NT2/D1 (cell line): ENCODE measurements around the gene CTPS2.
"Not testable (repeated sequence)": the region's sequence is repeated elsewhere in the genome, so short reads cannot be mapped to it uniquely, and the experiment has no call there.

Experiments
- DNase-seq: peaks from one replicate; pipeline ENCODE4 v3.0.0-alpha.2; 2011; ENCODE audit warnings: low read depth, low spot score
- H3K27me3 ChIP-seq: 2 replicates; pipeline ENCODE4 v1.6.0; 2011; ENCODE audit warnings: mild to moderate bottlenecking; ENCODE audit not compliant: insufficient read length, insufficient read depth
- H3K36me3 ChIP-seq: 2 replicates; pipeline ENCODE4 v1.6.1; 2011; ENCODE audit warnings: mild to moderate bottlenecking, low read length, mixed read lengths; ENCODE audit not compliant: insufficient read depth, insufficient read length
- H3K4me1 ChIP-seq: 2 replicates; pipeline ENCODE4 v1.5.1; 2011; ENCODE audit not compliant: insufficient read depth, insufficient read length
- H3K4me3 ChIP-seq: 2 replicates; pipeline ENCODE4 v1.5.1; 2011; ENCODE audit warnings: low read depth; ENCODE audit not compliant: insufficient read length
- H3K9ac ChIP-seq: 2 replicates; pipeline ENCODE4 v1.6.0; 2011; ENCODE audit warnings: low read depth; ENCODE audit not compliant: insufficient read length
- H3K9me3 ChIP-seq: 2 replicates; pipeline ENCODE4 v1.5.1; 2011; ENCODE audit warnings: mild to moderate bottlenecking, low read length; ENCODE audit not compliant: insufficient read depth
- SUZ12 ChIP-seq: IDR thresholded peaks from 2 replicates; pipeline ENCODE4 v1.6.1; 2011; ENCODE audit not compliant: insufficient read length, insufficient read depth; ENCODE audit errors: extremely low read depth
- YY1 ChIP-seq: IDR thresholded peaks from 2 replicates; pipeline ENCODE4 v1.6.1; 2011; ENCODE audit not compliant: insufficient read length, insufficient read depth
- ZNF274 ChIP-seq: IDR thresholded peaks from 2 replicates; pipeline ENCODE4 v1.6.1; 2011; ENCODE audit warnings: mild to moderate bottlenecking, low read depth, low read length

CTPS2 gene

DNA sequence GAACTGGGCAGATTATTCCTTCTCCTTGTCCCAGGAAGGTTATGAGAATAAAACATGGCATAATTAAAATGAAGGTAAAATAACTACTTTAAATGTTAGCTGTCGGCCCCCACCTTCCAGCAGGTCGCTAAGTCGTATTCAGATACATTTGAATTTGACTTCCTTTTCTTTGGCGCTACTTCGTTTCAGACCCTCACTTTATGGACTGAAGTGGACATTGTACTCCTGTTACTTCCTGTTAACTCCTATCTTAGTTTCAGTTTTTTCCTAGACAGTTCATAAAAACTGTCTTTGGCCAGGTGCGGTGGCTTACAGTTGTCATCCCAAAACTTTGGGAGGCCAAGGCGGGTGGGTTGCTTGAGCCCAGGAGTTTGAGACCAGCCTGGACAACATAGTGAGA is 12.6 kb upstream of the CTPS2 start:
- H3K27me3 ChIP-seq = no peaks in the 10 kb centered on the region
- peaks cover 26% of the 10 kb centered on the region for H3K36me3 ChIP-seq
- H3K9me3 ChIP-seq = peaks cover 18% of the 10 kb centered on the region
- H3K4me1 ChIP-seq = no peaks in the 10 kb centered on the region
- TF ChIP-seq YY1 (no peak), SUZ12 (no peak), ZNF274 (no peak)
- no peak overlapping the region for H3K4me3 ChIP-seq
- DNase-seq = no peak
- H3K9ac ChIP-seq = no peak overlapping the region

DNA sequence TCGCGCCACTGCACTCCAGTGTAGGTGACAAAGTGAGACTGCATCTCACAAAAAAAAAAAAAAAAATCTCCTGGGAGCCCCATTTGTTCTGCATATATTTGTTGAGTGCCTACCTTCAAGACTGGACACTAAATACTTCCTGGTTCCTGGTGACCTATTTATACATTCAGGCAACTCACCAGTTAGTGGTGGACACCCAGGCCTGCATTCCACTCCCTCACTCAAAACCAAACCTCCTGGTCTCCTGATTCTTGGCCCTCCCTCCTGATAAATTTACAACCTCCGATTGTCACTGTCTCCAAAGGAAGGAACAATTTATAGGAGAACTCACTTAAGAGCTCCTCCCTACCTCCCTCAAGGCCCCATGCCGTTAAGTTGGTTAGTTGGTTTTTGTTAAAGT is 10.0 kb upstream of the CTPS2 start:
- H3K27me3 ChIP-seq = no peaks in the 10 kb centered on the region
- no peak overlapping the region for H3K9ac ChIP-seq
- no peak overlapping the region for H3K4me3 ChIP-seq
- no peaks in the 10 kb centered on the region for H3K9me3 ChIP-seq
- no peaks in the 10 kb centered on the region for H3K4me1 ChIP-seq
- DNase-seq = no peak
- peaks cover 25% of the 10 kb centered on the region for H3K36me3 ChIP-seq
- TF ChIP-seq SUZ12 = no peak
- no peak for TF ChIP-seq ZNF274
- no peak for TF ChIP-seq YY1

- H3K4me3 ChIP-seq = peak within 1 kb of the TSS; percentile 92
- peaks cover 19% of the 10 kb centered on the region for H3K36me3 ChIP-seq
- peak within 1 kb of the TSS; percentile 92 for H3K9ac ChIP-seq
- H3K9me3 ChIP-seq = no peaks in the 10 kb centered on the region
- TF ChIP-seq YY1 (no peak), ZNF274 (no peak), SUZ12 (no peak)
- H3K27me3 ChIP-seq = no peaks in the 10 kb centered on the region
- peak; percentile 97 for DNase-seq
- H3K4me1 ChIP-seq = no peaks in the 10 kb centered on the region
Measured at GRCh38 chrX:16719334-16720084, 7.0 kb upstream of the CTPS2 start, which contains the start of gene SYAP1. Gene SYAP1, plus strand, starts transcription at chrX:16719612. Its CDS starts 113 bp downstream, at chrX:16719725.

GRCh38 chrX:16718824-16719333 is 6.4 kb upstream of the CTPS2 start:
- H3K36me3 ChIP-seq = peaks cover 12% of the 10 kb centered on the region
- no peak for DNase-seq
- H3K9me3 ChIP-seq = no peaks in the 10 kb centered on the region
- TF ChIP-seq SUZ12 = no peak
- TF ChIP-seq ZNF274 = no peak
- TF ChIP-seq YY1 = no peak
- no peaks in the 10 kb centered on the region for H3K4me1 ChIP-seq
- peak overlapping the region; percentile 45 for H3K9ac ChIP-seq
- peak overlapping the region; percentile 92 for H3K4me3 ChIP-seq
- no peaks in the 10 kb centered on the region for H3K27me3 ChIP-seq

- H3K4me1 ChIP-seq, DNase-seq, H3K9me3 ChIP-seq, H3K4me3 ChIP-seq, H3K9ac ChIP-seq, H3K27me3 ChIP-seq, H3K36me3 ChIP-seq: not testable (repeated sequence)
Measured at GRCh38 chrX:16716451-16716850, 4.0 kb upstream of the CTPS2 start.

DNA sequence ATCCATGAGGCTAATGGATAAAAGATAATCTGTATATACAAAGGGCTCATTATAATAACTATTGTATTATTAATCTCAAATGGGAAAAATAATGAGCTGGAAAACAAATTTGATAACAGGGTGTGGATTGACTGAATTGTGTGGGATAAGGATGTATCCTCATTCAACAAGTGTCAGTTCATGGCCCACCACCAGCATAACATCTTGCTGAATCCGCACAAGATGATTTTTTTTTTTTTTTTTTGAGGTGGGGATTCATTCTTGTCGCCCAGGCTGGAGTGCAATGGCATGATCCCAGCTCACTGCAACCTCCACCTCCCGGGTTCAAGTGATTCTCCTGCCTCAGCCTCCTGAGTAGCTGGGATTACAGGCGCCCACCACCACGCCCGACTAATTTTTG is 3.2 kb upstream of the CTPS2 start:
- not testable (repeated sequence) for H3K27me3 ChIP-seq, H3K4me1 ChIP-seq, H3K9ac ChIP-seq, H3K9me3 ChIP-seq, H3K36me3 ChIP-seq, H3K4me3 ChIP-seq, DNase-seq

DNA sequence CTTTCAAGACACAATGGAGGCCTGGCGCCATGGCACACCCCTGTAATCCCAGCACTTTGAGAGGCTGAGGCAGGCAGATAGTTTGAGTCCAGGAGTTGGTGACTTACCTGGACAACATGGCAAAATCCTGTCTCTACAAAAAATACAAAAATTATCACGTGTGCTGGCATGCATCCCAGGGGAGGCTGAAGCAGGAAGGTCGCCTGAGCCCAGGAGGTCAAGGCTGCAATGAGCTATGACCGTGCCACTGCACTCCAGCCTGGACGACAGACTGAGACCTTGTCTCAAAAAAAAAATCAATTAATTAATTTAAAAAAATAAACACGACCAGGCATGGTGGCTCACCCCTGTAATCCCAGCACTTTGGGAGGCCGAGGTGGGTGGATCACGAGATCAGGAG is 2.0 kb upstream of the CTPS2 start:
- TF ChIP-seq SUZ12 = no peak
- no peak for TF ChIP-seq YY1
- no peak for TF ChIP-seq ZNF274
- H3K4me3 ChIP-seq = no peak overlapping the region

GRCh38 chrX:16711893-16712547 is 449 bp downstream of the CTPS2 start:
- Histone ChIP-seq H3K4me1 (no peaks in the 10 kb centered on the region), H3K36me3 (peaks cover 8% of the 10 kb centered on the region), H3K27me3 (no peaks in the 10 kb centered on the region), H3K9me3 (no peaks in the 10 kb centered on the region), H3K9ac (peak overlapping the region; percentile 94), H3K4me3 (peak overlapping the region; percentile 70)
- no peak for DNase-seq
- TF ChIP-seq ZNF274 (no peak), SUZ12 (no peak), YY1 (no peak)

More for the DNA sequence above, 2.0 kb upstream of the CTPS2 start:
- Histone ChIP-seq H3K36me3 (no peaks in the 10 kb centered on the region), H3K9ac (no peak overlapping the region), H3K27me3 (no peaks in the 10 kb centered on the region), H3K4me1 (no peaks in the 10 kb centered on the region), H3K9me3 (no peaks in the 10 kb centered on the region)
- DNase-seq = no peak
